DMS53 (cell line): ENCODE measurements around the gene CEP44.
"Not testable (repeated sequence)": the region's sequence is repeated elsewhere in the genome, so short reads cannot be mapped to it uniquely, and the experiment has no call there.

Experiments used
- DNase-seq: peaks from one replicate; lab custom pipeline; 2025; lab: John Stamatoyannopoulos, UW

Gene CEP44

GRCh38 chr4:174283507-174284471 is at the start of gene CEP44, which contains the start of gene FBXO8:
Gene CEP44, plus strand, starts transcription at chr4:174283911. Its CDS starts 15,211 bp downstream, at chr4:174299122.
Gene FBXO8, minus strand, starts transcription at chr4:174283667. Its CDS starts 20,575 bp downstream, at chr4:174263092.
- DNase-seq, result peak; percentile 77

- no peak for DNase-seq
Observed at GRCh38 chr4:174236359-174236758, 47.4 kb upstream of the CEP44 start.

- DNase-seq, result no peak
Observed at GRCh38 chr4:174241162-174241561, 42.5 kb upstream of the CEP44 start.

- no peak for DNase-seq
Observed at GRCh38 chr4:174244441-174244840, 39.3 kb upstream of the CEP44 start.

GRCh38 chr4:174245714-174246113 is 38.0 kb upstream of the CEP44 start:
- DNase-seq, result no peak

- peak; percentile 23 for DNase-seq
Observed at GRCh38 chr4:174248407-174248806, 35.3 kb upstream of the CEP44 start.

GRCh38 chr4:174252412-174252811 is 31.3 kb upstream of the CEP44 start:
- peak; percentile 2 for DNase-seq

GRCh38 chr4:174254613-174255012 is 29.1 kb upstream of the CEP44 start:
- no peak for DNase-seq

- no peak for DNase-seq
Observed at GRCh38 chr4:174255374-174255773, 28.3 kb upstream of the CEP44 start.

- peak; percentile 55 for DNase-seq
Observed at GRCh38 chr4:174255786-174256185, 27.9 kb upstream of the CEP44 start.

- DNase-seq, result no peak
Observed at GRCh38 chr4:174256277-174256713, 27.4 kb upstream of the CEP44 start.

GRCh38 chr4:174259580-174259979 is 24.1 kb upstream of the CEP44 start:
- DNase-seq, result peak; percentile 1

GRCh38 chr4:174260099-174260498 is 23.6 kb upstream of the CEP44 start:
- peak; percentile 7 for DNase-seq

GRCh38 chr4:174261432-174261831 is 22.3 kb upstream of the CEP44 start:
- DNase-seq, result not testable (repeated sequence)

- DNase-seq, result no peak
Observed at GRCh38 chr4:174262624-174263444, 20.9 kb upstream of the CEP44 start.

GRCh38 chr4:174263445-174263736 is 20.3 kb upstream of the CEP44 start:
- DNase-seq, result no peak

GRCh38 chr4:174265916-174266315 is 17.8 kb upstream of the CEP44 start:
- DNase-seq, result peak; percentile 5

- DNase-seq, result no peak
Observed at GRCh38 chr4:174266416-174266815, 17.3 kb upstream of the CEP44 start.

GRCh38 chr4:174273930-174274329 is 9.8 kb upstream of the CEP44 start:
- DNase-seq, result no peak

- no peak for DNase-seq
Observed at GRCh38 chr4:174274436-174274835, 9.3 kb upstream of the CEP44 start.

GRCh38 chr4:174275101-174275500 is 8.6 kb upstream of the CEP44 start:
- no peak for DNase-seq

GRCh38 chr4:174277433-174277832 is 6.3 kb upstream of the CEP44 start:
- DNase-seq, result no peak

GRCh38 chr4:174278467-174278866 is 5.2 kb upstream of the CEP44 start:
- DNase-seq, result no peak
